SK-N-SH (cell line): ENCODE data around the gene C1orf35. TPM values are rescaled to one million over a fixed set of nuclear protein-coding genes. Genes with fewer than 3 reads are reported as not detected.

ENCODE experiments used
- CTCF ChIA-PET: fragments of 300-600, 350-600 bp; formaldehyde crosslinking; extraction: SDS; loops from one replicate; lab custom pipeline; 2021; lab: Yijun Ruan, JAX
- POLR2A ChIA-PET: fragments of 350-600 bp; sonication (Branson Sonifier 250); formaldehyde crosslinking; extraction: SDS; loops from one replicate; lab custom pipeline; 2020; ENCODE audit warnings: antibody characterized with exemption, inconsistent platforms; lab: Yijun Ruan, JAX
- DNase-seq: peaks from one replicate; pipeline ENCODE4 v3.0.0; 2012
- H2AFZ ChIP-seq: fragments of 200-600 bp; sonication (generic); 2 replicates; pipeline ENCODE4 v1.8.1; 2016; ENCODE audit warnings: antibody characterized with exemption, mild to moderate bottlenecking, low read depth
- H3F3A ChIP-seq: fragments of 200-600 bp; sonication (generic); replicated peaks from 2 replicates; pipeline ENCODE3; 2016; ENCODE audit warnings: antibody characterized with exemption, mild to moderate bottlenecking; ENCODE audit not compliant: insufficient read depth
- H3K27ac ChIP-seq, 2 experiments: fragments of 200-500 bp in 1 of 2; fragments of 200-600 bp in 1 of 2; sonication (Bioruptor generic) in 1 of 2; sonication (generic), shearing (Covaris generic) in 1 of 2; 2 replicates each; pipeline versions ENCODE4 v1.5.1 to v1.6.1; 2014 to 2016; ENCODE audit warnings: low read depth in 2 of 2, inconsistent platforms in 1 of 2, low read length in 1 of 2, mild to moderate bottlenecking in 1 of 2, mixed read lengths in 1 of 2
- H3K27me3 ChIP-seq: fragments of 200-600 bp; sonication (generic), shearing (Covaris generic); 2 replicates; pipeline ENCODE4 v1.6.1; 2016; ENCODE audit warnings: mixed run types; ENCODE audit not compliant: insufficient read depth
- H3K36me3 ChIP-seq, 2 experiments: fragments of 200-500 bp in 1 of 2; fragments of 200-600 bp in 1 of 2; sonication (Bioruptor generic) in 1 of 2; sonication (generic) in 1 of 2; replicated peaks in 1 of 2; 2 replicates each; pipeline versions ENCODE3 to v1.5.1; 2014 to 2016; ENCODE audit warnings: low read length in 1 of 2, mild to moderate bottlenecking in 1 of 2; ENCODE audit not compliant: insufficient read depth in 2 of 2, control insufficient read depth in 1 of 2
- H3K4me1 ChIP-seq, 2 experiments: fragments of 200-500 bp in 1 of 2; fragments of 200-600 bp in 1 of 2; sonication (Bioruptor generic) in 1 of 2; sonication (generic), shearing (Covaris generic) in 1 of 2; 2 replicates each; pipeline versions ENCODE4 v1.5.1 to v1.6.1; 2014 to 2016; ENCODE audit warnings: low read depth in 1 of 2, low read length in 1 of 2, mixed run types in 1 of 2; ENCODE audit not compliant: insufficient read depth in 2 of 2, control insufficient read depth in 1 of 2
- H3K4me2 ChIP-seq: fragments of 200-600 bp; sonication (generic), shearing (Covaris generic); 2 replicates; pipeline ENCODE4 v1.6.1; 2017; ENCODE audit warnings: mixed run types
- H3K4me3 ChIP-seq, 2 experiments: fragments of 200-500 bp in 1 of 2; fragments of 200-600 bp in 1 of 2; sonication (Bioruptor generic) in 1 of 2; sonication (generic), shearing (Covaris generic) in 1 of 2; 2 replicates each; pipeline versions ENCODE4 v1.5.1 to v1.8.1; 2014 to 2016; ENCODE audit warnings: low read depth in 2 of 2, inconsistent platforms in 1 of 2, low read length in 1 of 2, mild to moderate bottlenecking in 1 of 2, mixed read lengths in 1 of 2, moderate library complexity in 1 of 2
- H3K79me2 ChIP-seq: fragments of 200-600 bp; sonication (generic); 2 replicates; pipeline ENCODE4 v1.8.1; 2017; ENCODE audit warnings: mild to moderate bottlenecking; ENCODE audit not compliant: insufficient read depth
- H3K9ac ChIP-seq: fragments of 200-600 bp; sonication (generic); 2 replicates; pipeline ENCODE4 v1.6.1; 2017; ENCODE audit warnings: mixed run types
- H3K9me2 ChIP-seq: fragments of 200-600 bp; sonication (generic); 2 replicates; pipeline ENCODE4 v1.6.1; 2017; ENCODE audit warnings: mixed run types
- H3K9me3 ChIP-seq: fragments of 200-600 bp; sonication (generic); 2 replicates; pipeline ENCODE4 v1.6.1; 2017; ENCODE audit warnings: mixed run types, mild to moderate bottlenecking, moderate library complexity
- H4K20me1 ChIP-seq: fragments of 200-600 bp; sonication (generic); 2 replicates; pipeline ENCODE4 v1.6.1; 2017; ENCODE audit warnings: mild to moderate bottlenecking, mixed run types; ENCODE audit not compliant: insufficient read depth
- EP300 ChIP-seq, 2 experiments: IDR thresholded peaks; 2 replicates each; pipeline versions ENCODE4 v1.4.0 to v1.6.1; 2012; ENCODE audit warnings: borderline replicate concordance in 1 of 2, low read depth in 1 of 2, low read length in 1 of 2
- FOXM1 ChIP-seq: IDR thresholded peaks from 2 replicates; pipeline ENCODE4 v1.4.0; 2012; ENCODE audit warnings: low read depth, mild to moderate bottlenecking
- GABPA ChIP-seq: IDR thresholded peaks from 2 replicates; pipeline ENCODE4 v1.4.0; 2012; ENCODE audit warnings: low read depth, mild to moderate bottlenecking
- MXI1 ChIP-seq: IDR thresholded peaks from 2 replicates; pipeline ENCODE4 v1.6.1; 2012; ENCODE audit warnings: mild to moderate bottlenecking, low read depth, low read length, improper control_type of control experiment
- NFIC ChIP-seq: IDR thresholded peaks from 2 replicates; pipeline ENCODE4 v1.4.0; 2012; ENCODE audit warnings: borderline replicate concordance
- NRF1 ChIP-seq: IDR thresholded peaks from 2 replicates; pipeline ENCODE4 v1.6.1; 2012; ENCODE audit warnings: low read depth, mild to moderate bottlenecking, low read length
- PBX3 ChIP-seq: IDR thresholded peaks from 2 replicates; pipeline ENCODE4; 2012
- POLR2AphosphoS5 ChIP-seq: IDR thresholded peaks from 2 replicates; pipeline ENCODE4 v1.6.1; 2012; ENCODE audit warnings: low read depth, low read length
- RCOR1 ChIP-seq: fragments of 150-350 bp; IDR thresholded peaks from 2 replicates; pipeline ENCODE4 v1.6.1; 2017; ENCODE audit warnings: antibody characterized with exemption, low read length
- RXRA ChIP-seq: IDR thresholded peaks from 2 replicates; pipeline ENCODE4 v1.4.0; 2012; ENCODE audit warnings: low read depth, mild to moderate bottlenecking, borderline replicate concordance
- SMC3 ChIP-seq: IDR thresholded peaks from 2 replicates; pipeline ENCODE4 v1.6.1; 2012; ENCODE audit warnings: low read depth, low read length, improper control_type of control experiment
- TCF12 ChIP-seq: IDR thresholded peaks from 2 replicates; pipeline ENCODE4 v1.4.0; 2012
- USF1 ChIP-seq: IDR thresholded peaks from 2 replicates; pipeline ENCODE4 v1.4.0; 2012; ENCODE audit warnings: low read depth, borderline replicate concordance
- USF2 ChIP-seq: fragments of 150-350 bp; IDR thresholded peaks from 2 replicates; pipeline ENCODE4 v1.6.1; 2017; ENCODE audit warnings: antibody characterized with exemption, low read length, low read depth, borderline replicate concordance
- YY1 ChIP-seq: IDR thresholded peaks from 2 replicates; pipeline ENCODE4 v1.4.0; 2012; ENCODE audit warnings: low read depth, mild to moderate bottlenecking
- WGBS: methylation state at CpG from one replicate; pipeline ENCODE4 v1.1.6; 2017; ENCODE audit warnings: low lambda C conversion rate; 5-methylcytosine and 5-hydroxymethylcytosine counted together
- polyA plus RNA-seq, 3 experiments: library from polyadenylated mRNA; depleted of rRNA; stranded (reverse); fragments of >200 nt; gene quantifications; 2 replicates each; pipeline ENCODE4 v1.2.3, GENCODE V29; 2012
- TF ChIP-seq, protein P1 (sequence below): IDR thresholded peaks from 2 replicates; pipeline ENCODE4 v1.6.1; 2012; ENCODE audit warnings: mild to moderate bottlenecking, low read depth, low read length, moderate library complexity
- TF ChIP-seq, protein P2 (sequence below): IDR thresholded peaks from 2 replicates; pipeline ENCODE4 v1.4.0; 2012; ENCODE audit warnings: low read depth

C1orf35 gene
- polyA plus RNA-seq, 1 of the 3 experiments (the other 2 are of a cell fraction), result 42.9 TPM

- TF ChIP-seq, protein P1, sequence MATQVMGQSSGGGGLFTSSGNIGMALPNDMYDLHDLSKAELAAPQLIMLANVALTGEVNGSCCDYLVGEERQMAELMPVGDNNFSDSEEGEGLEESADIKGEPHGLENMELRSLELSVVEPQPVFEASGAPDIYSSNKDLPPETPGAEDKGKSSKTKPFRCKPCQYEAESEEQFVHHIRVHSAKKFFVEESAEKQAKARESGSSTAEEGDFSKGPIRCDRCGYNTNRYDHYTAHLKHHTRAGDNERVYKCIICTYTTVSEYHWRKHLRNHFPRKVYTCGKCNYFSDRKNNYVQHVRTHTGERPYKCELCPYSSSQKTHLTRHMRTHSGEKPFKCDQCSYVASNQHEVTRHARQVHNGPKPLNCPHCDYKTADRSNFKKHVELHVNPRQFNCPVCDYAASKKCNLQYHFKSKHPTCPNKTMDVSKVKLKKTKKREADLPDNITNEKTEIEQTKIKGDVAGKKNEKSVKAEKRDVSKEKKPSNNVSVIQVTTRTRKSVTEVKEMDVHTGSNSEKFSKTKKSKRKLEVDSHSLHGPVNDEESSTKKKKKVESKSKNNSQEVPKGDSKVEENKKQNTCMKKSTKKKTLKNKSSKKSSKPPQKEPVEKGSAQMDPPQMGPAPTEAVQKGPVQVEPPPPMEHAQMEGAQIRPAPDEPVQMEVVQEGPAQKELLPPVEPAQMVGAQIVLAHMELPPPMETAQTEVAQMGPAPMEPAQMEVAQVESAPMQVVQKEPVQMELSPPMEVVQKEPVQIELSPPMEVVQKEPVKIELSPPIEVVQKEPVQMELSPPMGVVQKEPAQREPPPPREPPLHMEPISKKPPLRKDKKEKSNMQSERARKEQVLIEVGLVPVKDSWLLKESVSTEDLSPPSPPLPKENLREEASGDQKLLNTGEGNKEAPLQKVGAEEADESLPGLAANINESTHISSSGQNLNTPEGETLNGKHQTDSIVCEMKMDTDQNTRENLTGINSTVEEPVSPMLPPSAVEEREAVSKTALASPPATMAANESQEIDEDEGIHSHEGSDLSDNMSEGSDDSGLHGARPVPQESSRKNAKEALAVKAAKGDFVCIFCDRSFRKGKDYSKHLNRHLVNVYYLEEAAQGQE, result no peak
- TF ChIP-seq, protein P2, sequence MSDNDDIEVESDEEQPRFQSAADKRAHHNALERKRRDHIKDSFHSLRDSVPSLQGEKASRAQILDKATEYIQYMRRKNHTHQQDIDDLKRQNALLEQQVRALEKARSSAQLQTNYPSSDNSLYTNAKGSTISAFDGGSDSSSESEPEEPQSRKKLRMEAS, result no peak
- no peak for TF ChIP-seq YY1
Observed at GRCh38 chr1:228085287-228085951, 17.7 kb downstream of the C1orf35 start (continued).

- Histone ChIP-seq H2AFZ (no peak overlapping the region), H3K79me2 (peaks cover 100% of the 10 kb centered on the region), H3K27me3 (no peaks in the 10 kb centered on the region), H3K9ac (peak overlapping the region; percentile 98; the same call in 1 of the 2 replicates), H3K36me3 (peaks cover 9 to 17% of the 10 kb centered on the region in 2 experiments), H3K9me3 (no peaks in the 10 kb centered on the region), H3K9me2 (no peaks in the 10 kb centered on the region), H3K27ac (peak overlapping the region in 1 of 2 experiments; percentile 68; a peak in 2 of 4 replicates), H4K20me1 (peaks cover 68% of the 10 kb centered on the region), H3K4me1 (peaks cover 35 to 43% of the 10 kb centered on the region in 2 experiments), H3K4me2 (peak overlapping the region; percentile 100), H3K4me3 (peak overlapping the region; percentile 98 to 99; a peak in 3 of 4 replicates), H3F3A (peaks cover 21% of the 10 kb centered on the region)
- ChIA-PET CTCF (interaction anchor here (1.2 to 1.3 kb wide), 2 partner anchors 13 to 26 kb away, joined by 4 to 6 read pairs; no protein-coding TSS in a partner anchor), POLR2A (no interaction called here)
- DNase-seq, result no peak
- TF ChIP-seq PBX3 (no peak), NRF1 (no peak), POLR2AphosphoS5 (no peak), USF1 (no peak), TCF12 (no peak), YY1 (no peak), FOXM1 (no peak), USF2 (no peak), SMC3 (no peak), NFIC (no peak), RCOR1 (no peak), EP300 (IDR thresholded peaks at IDR 0.05; ENCODE audit: borderline replicate concordance in 1 of 2, low read depth in 1 of 2, low read length in 1 of 2) (no peak), MXI1 (no peak), GABPA (no peak), RXRA (no peak)
- TF ChIP-seq, protein P1, result no peak
- 77% methylated on average over 5 of the region's 5 CpGs for WGBS
Observed at GRCh38 chr1:228084797-228085196, 18.3 kb downstream of the C1orf35 start.
